Glutamatergic neuron (in vitro differentiated cells): Measurements from ENCODE around the gene CFAP97. TPM values are rescaled to one million over a fixed set of nuclear protein-coding genes. Genes with fewer than 3 reads are reported as not detected.

Experiments
- DNase-seq: peaks from one replicate; pipeline ENCODE4 v3.0.0; 2022
- H3K27ac Mint-ChIP-seq: one replicate; pipeline ENCODE4 v1.8.0; 2020; ENCODE audit warnings: mild to moderate bottlenecking, mixed read lengths, inconsistent platforms; ENCODE audit not compliant: unreplicated experiment
- H3K27me3 Mint-ChIP-seq: one replicate; pipeline ENCODE4 v1.8.0; 2020; ENCODE audit warnings: mild to moderate bottlenecking, moderate library complexity, mixed read lengths, inconsistent platforms; ENCODE audit not compliant: unreplicated experiment
- H3K36me3 Mint-ChIP-seq: one replicate; pipeline ENCODE4 v1.8.0; 2020; ENCODE audit warnings: mild to moderate bottlenecking, mixed read lengths, inconsistent platforms; ENCODE audit not compliant: unreplicated experiment
- H3K4me1 Mint-ChIP-seq: one replicate; pipeline ENCODE4 v1.8.0; 2020; ENCODE audit warnings: mild to moderate bottlenecking, low read depth, mixed read lengths, inconsistent platforms; ENCODE audit not compliant: unreplicated experiment
- H3K4me3 Mint-ChIP-seq: one replicate; pipeline ENCODE4 v1.8.0; 2020; ENCODE audit warnings: mild to moderate bottlenecking, mixed read lengths, inconsistent platforms; ENCODE audit not compliant: unreplicated experiment
- H3K9me3 Mint-ChIP-seq: one replicate; pipeline ENCODE4 v1.8.0; 2020; ENCODE audit warnings: mild to moderate bottlenecking, moderate library complexity, mixed read lengths, inconsistent platforms; ENCODE audit not compliant: unreplicated experiment
- CTCF ChIP-seq: fragments of 200-600 bp; sonication (generic); IDR thresholded peaks from one replicate; pipeline ENCODE4 v1.5.0; 2021; ENCODE audit not compliant: partially characterized antibody, unreplicated experiment
- total RNA-seq: library from RNA; stranded (reverse); fragmentation: NEBNext Ultra II Directional; extraction: Animal tissue kit (Norgen Biotek cat#: 25700); gene quantifications from one replicate; pipeline ENCODE4 v1.2.1, GENCODE V29; 2021; ENCODE audit not compliant: unreplicated experiment

The CFAP97 gene
- total RNA-seq, 1 donor from 2014 or later, result 28.4 TPM

DNA sequence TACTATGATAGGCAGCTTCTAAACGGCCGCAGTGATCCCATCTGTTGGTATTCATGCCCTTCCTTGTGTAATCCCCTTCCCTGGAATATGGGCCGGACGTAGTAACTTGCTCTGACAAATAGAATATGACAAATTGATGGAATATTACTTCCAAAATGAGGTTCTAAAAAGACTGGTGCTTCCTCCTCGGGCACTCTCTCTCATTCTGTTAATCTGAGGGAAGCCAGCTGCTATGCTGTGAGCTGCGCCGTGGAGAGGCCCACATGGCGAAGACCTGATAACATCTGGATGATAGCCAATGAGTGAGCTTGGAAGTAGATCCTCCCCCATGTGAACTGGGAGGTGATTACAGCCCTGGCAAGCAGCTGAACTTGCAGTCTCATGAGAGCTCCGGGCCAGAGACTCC lies 88.0 kb downstream of the CFAP97 start:
- TF ChIP-seq CTCF, result no peak
- peak overlapping the region; percentile 87 for H3K27ac Mint-ChIP-seq

GRCh38 chr4:185113340-185113739 lies 90.5 kb downstream of the CFAP97 start:
- Mint-ChIP-seq H3K36me3 (no peaks in the 10 kb centered on the region), H3K9me3 (peaks cover 3% of the 10 kb centered on the region), H3K27me3 (no peaks in the 10 kb centered on the region), H3K27ac (no peak overlapping the region), H3K4me3 (no peak overlapping the region), H3K4me1 (peaks cover 4% of the 10 kb centered on the region)
- no peak for TF ChIP-seq CTCF
- DNase-seq, result no peak

More for the DNA sequence above, 88.0 kb downstream of the CFAP97 start:
- peaks cover 4% of the 10 kb centered on the region for H3K4me1 Mint-ChIP-seq
- H3K36me3 Mint-ChIP-seq, result no peaks in the 10 kb centered on the region
- DNase-seq, result peak; percentile 34
- no peak overlapping the region for H3K4me3 Mint-ChIP-seq
- H3K9me3 Mint-ChIP-seq, result no peaks in the 10 kb centered on the region
- H3K27me3 Mint-ChIP-seq, result no peaks in the 10 kb centered on the region

DNA sequence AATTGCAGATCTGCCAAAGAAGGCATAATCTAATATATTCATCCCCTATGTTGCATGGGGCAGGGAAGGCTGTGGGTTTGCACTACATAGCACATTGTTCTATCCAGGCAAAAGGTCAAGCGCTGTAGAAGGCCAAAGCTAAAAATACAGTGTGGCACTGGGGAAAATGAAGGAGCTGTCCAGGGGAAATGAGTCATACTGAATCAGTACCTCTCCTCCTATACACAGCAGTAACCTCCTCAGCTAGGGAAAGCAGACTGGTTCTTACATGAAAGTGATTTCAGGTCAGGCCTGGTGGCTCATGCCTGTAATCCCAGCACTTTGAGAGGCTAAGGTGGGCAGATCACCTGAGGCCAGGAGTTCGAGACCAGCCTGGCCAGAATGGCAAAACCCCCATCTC lies 91.7 kb downstream of the CFAP97 start:
- H3K27ac Mint-ChIP-seq, result no peak overlapping the region
- TF ChIP-seq CTCF, result no peak

GRCh38 chr4:185110375-185110823 lies 93.4 kb downstream of the CFAP97 start:
- Mint-ChIP-seq H3K4me1 (no peaks in the 10 kb centered on the region), H3K27ac (no peak overlapping the region), H3K36me3 (no peaks in the 10 kb centered on the region)

More for the DNA sequence above, 91.7 kb downstream of the CFAP97 start:
- Mint-ChIP-seq H3K4me3 (no peak overlapping the region), H3K9me3 (peaks cover 3% of the 10 kb centered on the region), H3K36me3 (no peaks in the 10 kb centered on the region), H3K27me3 (no peaks in the 10 kb centered on the region), H3K4me1 (peaks cover 4% of the 10 kb centered on the region)
- DNase-seq, result no peak

GRCh38 chr4:185109736-185110135 lies 94.1 kb downstream of the CFAP97 start:
- H3K9me3 Mint-ChIP-seq, result peaks cover 3% of the 10 kb centered on the region
- no peaks in the 10 kb centered on the region for H3K36me3 Mint-ChIP-seq
- no peaks in the 10 kb centered on the region for H3K27me3 Mint-ChIP-seq
- no peak for TF ChIP-seq CTCF
- H3K4me3 Mint-ChIP-seq, result no peak overlapping the region
- no peak for DNase-seq
- no peaks in the 10 kb centered on the region for H3K4me1 Mint-ChIP-seq
- no peak overlapping the region for H3K27ac Mint-ChIP-seq

More at GRCh38 chr4:185110375-185110823, 93.4 kb downstream of the CFAP97 start:
- Mint-ChIP-seq H3K9me3 (peaks cover 3% of the 10 kb centered on the region), H3K27me3 (no peaks in the 10 kb centered on the region), H3K4me3 (no peak overlapping the region)
- TF ChIP-seq CTCF, result no peak
- DNase-seq, result no peak

Other genes with a start within 250 kb of the CFAP97 start
- gene HELT, start 185.5 kb downstream of the CFAP97 start, total RNA-seq, result not detected
- gene SLC25A4, start 60.7 kb downstream of the CFAP97 start, total RNA-seq, result 44.7 TPM
- gene SNX25, start 5.6 kb upstream of the CFAP97 start, total RNA-seq, result 27.5 TPM
- gene LRP2BP, start 191.9 kb upstream of the CFAP97 start, total RNA-seq, result 1.1 TPM
- 4.6 TPM for gene ANKRD37, start 192.8 kb upstream of the CFAP97 start, total RNA-seq
- 38.0 TPM for gene UFSP2, start 222.0 kb upstream of the CFAP97 start, total RNA-seq